Parathyroid adenoma (tissue), 2 donors: ENCODE measurements around the gene FANCC.

Source experiments
- H2AFZ ChIP-seq: fragments of 300-600 bp; sonication (generic); one replicate; pipeline ENCODE4 v1.7.0; 2017; ENCODE audit warnings: antibody characterized with exemption, mild to moderate bottlenecking
- H3K27ac ChIP-seq: fragments of 300-600 bp; sonication (generic); one replicate; pipeline ENCODE4 v1.7.0; 2017
- H3K27me3 ChIP-seq: fragments of 300-600 bp; sonication (generic); one replicate; pipeline ENCODE4 v1.7.0; 2017; ENCODE audit warnings: low read length; ENCODE audit not compliant: control insufficient read depth, insufficient read depth
- H3K36me3 ChIP-seq: fragments of 300-600 bp; sonication (generic); one replicate; pipeline ENCODE4 v1.7.0; 2017; ENCODE audit warnings: low read length; ENCODE audit not compliant: control insufficient read depth, insufficient read depth
- H3K4me1 ChIP-seq: fragments of 300-600 bp; sonication (generic); one replicate; pipeline ENCODE4 v1.7.0; 2017; ENCODE audit warnings: control low read depth
- H3K4me2 ChIP-seq: fragments of 300-600 bp; sonication (generic); one replicate; pipeline ENCODE4 v1.7.0; 2017; ENCODE audit warnings: low read length
- H3K4me3 ChIP-seq: fragments of 300-600 bp; sonication (generic); one replicate; pipeline ENCODE4 v1.7.0; 2017; ENCODE audit warnings: low read depth, low read length
- H3K79me2 ChIP-seq: fragments of 300-600 bp; sonication (generic); one replicate; pipeline ENCODE4 v1.7.0; 2017; ENCODE audit warnings: control low read depth
- H3K9ac ChIP-seq: fragments of 300-600 bp; sonication (generic); one replicate; pipeline ENCODE4 v1.7.0; 2017; ENCODE audit warnings: mild to moderate bottlenecking
- H3K9me3 ChIP-seq: fragments of 300-600 bp; sonication (generic); one replicate; pipeline ENCODE4 v1.7.0; 2017; ENCODE audit warnings: low read length; ENCODE audit not compliant: control insufficient read depth
- TF ChIP-seq, protein P1 (sequence below): fragments of 300-600 bp; sonication (generic); IDR thresholded peaks from one replicate; pipeline ENCODE4 v1.7.0; 2017; ENCODE audit warnings: antibody characterized with exemption, mild to moderate bottlenecking
- donor health status: primary hyperparathyroidism.

Gene FANCC

GRCh38 chr9:95311961-95312360 is 5.5 kb downstream of the FANCC start:
- H3K4me1 ChIP-seq: no peaks in the 10 kb centered on the region
- TF ChIP-seq, protein P1, sequence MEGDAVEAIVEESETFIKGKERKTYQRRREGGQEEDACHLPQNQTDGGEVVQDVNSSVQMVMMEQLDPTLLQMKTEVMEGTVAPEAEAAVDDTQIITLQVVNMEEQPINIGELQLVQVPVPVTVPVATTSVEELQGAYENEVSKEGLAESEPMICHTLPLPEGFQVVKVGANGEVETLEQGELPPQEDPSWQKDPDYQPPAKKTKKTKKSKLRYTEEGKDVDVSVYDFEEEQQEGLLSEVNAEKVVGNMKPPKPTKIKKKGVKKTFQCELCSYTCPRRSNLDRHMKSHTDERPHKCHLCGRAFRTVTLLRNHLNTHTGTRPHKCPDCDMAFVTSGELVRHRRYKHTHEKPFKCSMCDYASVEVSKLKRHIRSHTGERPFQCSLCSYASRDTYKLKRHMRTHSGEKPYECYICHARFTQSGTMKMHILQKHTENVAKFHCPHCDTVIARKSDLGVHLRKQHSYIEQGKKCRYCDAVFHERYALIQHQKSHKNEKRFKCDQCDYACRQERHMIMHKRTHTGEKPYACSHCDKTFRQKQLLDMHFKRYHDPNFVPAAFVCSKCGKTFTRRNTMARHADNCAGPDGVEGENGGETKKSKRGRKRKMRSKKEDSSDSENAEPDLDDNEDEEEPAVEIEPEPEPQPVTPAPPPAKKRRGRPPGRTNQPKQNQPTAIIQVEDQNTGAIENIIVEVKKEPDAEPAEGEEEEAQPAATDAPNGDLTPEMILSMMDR: no peak
- H3K9me3 ChIP-seq: no peaks in the 10 kb centered on the region
- no peaks in the 10 kb centered on the region for H3K36me3 ChIP-seq
- no peaks in the 10 kb centered on the region for H3K79me2 ChIP-seq
- H3K4me3 ChIP-seq: no peak overlapping the region
- no peak overlapping the region for H3K4me2 ChIP-seq
- no peak overlapping the region for H3K9ac ChIP-seq
- H3K27ac ChIP-seq: no peak overlapping the region
- H3K27me3 ChIP-seq: no peaks in the 10 kb centered on the region
- no peak overlapping the region for H2AFZ ChIP-seq

DNA sequence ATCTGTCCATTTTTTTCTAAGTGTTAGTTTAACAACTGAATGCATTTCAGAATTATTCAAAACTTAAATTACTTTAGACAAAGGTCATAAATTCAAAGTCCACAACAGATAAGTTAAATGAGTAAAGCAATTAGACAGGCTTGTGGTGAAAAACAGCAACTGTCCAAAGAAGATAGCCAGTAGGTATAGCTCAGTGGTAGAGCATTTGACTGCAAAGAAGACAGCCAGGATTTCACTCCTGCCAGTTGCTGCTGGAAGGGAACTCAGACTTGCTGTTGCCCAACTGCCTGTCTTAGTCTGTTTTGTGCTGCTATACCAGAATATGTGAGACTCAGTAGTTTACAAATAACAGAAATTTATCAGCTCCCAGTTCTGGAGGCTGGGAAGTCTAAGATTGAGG is 10.0 kb downstream of the FANCC start:
- Histone ChIP-seq H3K36me3 (no peaks in the 10 kb centered on the region), H3K4me1 (no peaks in the 10 kb centered on the region), H3K9me3 (no peaks in the 10 kb centered on the region), H3K27me3 (no peaks in the 10 kb centered on the region), H3K4me3 (no peak overlapping the region), H3K4me2 (no peak overlapping the region), H3K27ac (no peak overlapping the region), H3K79me2 (no peaks in the 10 kb centered on the region), H3K9ac (no peak overlapping the region), H2AFZ (no peak overlapping the region)
- TF ChIP-seq, protein P1: no peak

- Histone ChIP-seq H3K36me3 (no peaks in the 10 kb centered on the region), H3K4me2 (no peak overlapping the region), H2AFZ (no peak overlapping the region), H3K4me3 (no peak overlapping the region), H3K79me2 (no peaks in the 10 kb centered on the region), H3K4me1 (no peaks in the 10 kb centered on the region), H3K27me3 (no peaks in the 10 kb centered on the region), H3K9me3 (no peaks in the 10 kb centered on the region), H3K27ac (no peak overlapping the region), H3K9ac (no peak overlapping the region)
- TF ChIP-seq, protein P1: no peak
These were observed 10.7 kb downstream of the FANCC start for GRCh38 chr9:95306819-95307218.

DNA sequence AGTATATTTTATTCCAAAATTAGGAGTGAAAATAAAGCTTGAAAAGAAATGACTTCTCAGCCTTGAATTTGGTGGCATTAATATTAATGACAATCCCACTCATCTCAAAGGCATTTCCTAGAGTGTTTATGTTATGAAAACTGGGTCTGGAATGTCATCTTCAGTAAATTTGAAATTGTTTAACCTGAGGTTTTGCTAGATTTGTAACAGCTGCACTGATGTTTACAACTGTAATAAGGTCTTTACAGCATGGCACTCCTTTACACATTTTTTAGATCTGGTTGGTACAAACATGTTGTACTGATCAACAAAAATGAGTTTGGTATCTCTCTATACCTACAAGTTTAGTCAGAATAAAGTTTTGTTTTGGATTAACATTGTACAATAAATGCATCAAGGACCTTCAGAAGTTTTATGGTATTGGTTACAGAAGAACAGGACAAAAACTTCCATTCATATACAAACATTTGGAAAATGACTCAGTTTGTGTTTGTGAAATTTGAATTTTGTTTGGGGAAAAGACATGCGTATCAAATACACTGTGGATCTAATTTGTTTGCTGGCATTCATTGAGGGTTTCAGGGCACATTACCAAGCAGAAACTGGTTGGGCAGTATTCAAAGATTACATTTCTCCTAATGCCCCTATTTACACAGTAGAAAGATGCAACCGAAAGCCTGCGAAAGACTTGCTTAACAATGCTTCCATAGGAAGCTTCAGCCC is 11.6 kb downstream of the FANCC start:
- TF ChIP-seq, protein P1: no peak
- no peaks in the 10 kb centered on the region for H3K27me3 ChIP-seq
- H3K9ac ChIP-seq: no peak overlapping the region
- H2AFZ ChIP-seq: no peak overlapping the region
- H3K4me1 ChIP-seq: no peaks in the 10 kb centered on the region
- no peaks in the 10 kb centered on the region for H3K9me3 ChIP-seq
- no peak overlapping the region for H3K4me3 ChIP-seq
- no peak overlapping the region for H3K4me2 ChIP-seq
- no peak overlapping the region for H3K27ac ChIP-seq
- no peaks in the 10 kb centered on the region for H3K36me3 ChIP-seq
- no peaks in the 10 kb centered on the region for H3K79me2 ChIP-seq

DNA sequence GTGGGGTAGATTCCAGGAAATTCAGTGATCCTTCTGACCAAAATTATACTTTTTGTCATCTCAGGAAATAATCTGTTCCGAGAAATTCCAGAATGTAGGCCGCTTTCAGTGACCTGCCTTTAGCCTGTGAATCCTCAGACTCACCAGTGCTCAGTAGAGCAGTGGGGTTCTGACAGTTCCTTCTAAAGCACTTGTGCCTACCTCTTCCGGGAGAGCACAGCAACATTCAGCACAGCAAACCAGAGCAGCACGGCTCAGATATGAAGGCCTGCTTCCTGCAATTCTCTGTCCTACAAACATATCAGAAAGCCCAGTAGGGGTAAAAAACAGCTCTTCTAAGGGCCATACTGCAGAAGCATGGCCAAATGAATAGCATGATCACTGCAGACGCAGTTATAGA is 15.0 kb downstream of the FANCC start:
- Histone ChIP-seq H3K4me1 (no peaks in the 10 kb centered on the region), H3K27me3 (no peaks in the 10 kb centered on the region), H3K36me3 (no peaks in the 10 kb centered on the region), H3K27ac (no peak overlapping the region), H3K4me2 (no peak overlapping the region), H3K4me3 (no peak overlapping the region), H2AFZ (no peak overlapping the region), H3K79me2 (no peaks in the 10 kb centered on the region), H3K9me3 (no peaks in the 10 kb centered on the region), H3K9ac (no peak overlapping the region)
- TF ChIP-seq, protein P1: no peak
